Stomach (tissue), 4 donors: ENCODE measurements around the gene SLC35F3.

Experiments
- EP300 ChIP-seq: sonication (generic); formaldehyde crosslinking; IDR thresholded peaks from one replicate; pipeline ENCODE4 v1.6.1; 2017; ENCODE audit warnings: antibody characterized with exemption
- POLR2A ChIP-seq, 4 donors: fragments of 450-650 bp; IDR thresholded peaks; one replicate each; pipeline ENCODE4 v1.6.1; 2016; ENCODE audit warnings: antibody characterized with exemption in 4 of 4, control low read depth in 2 of 4, mild to moderate bottlenecking in 1 of 4, moderate library complexity in 1 of 4
- POLR2AphosphoS5 ChIP-seq, 3 donors: sonication (generic); formaldehyde crosslinking; IDR thresholded peaks; one replicate each; pipeline ENCODE4 v1.6.1; 2016; ENCODE audit warnings: antibody characterized with exemption in 3 of 3
- TF ChIP-seq, protein P1 (sequence below), 7 experiments: fragments of 450-650 bp in 4 of 7; fragments of 200-600 bp in 3 of 7; sonication (generic) in 3 of 7; IDR thresholded peaks; one replicate each; pipeline ENCODE4 v1.5.1; 2016 to 2019; ENCODE audit warnings: antibody characterized with exemption in 7 of 7, control low read depth in 2 of 7, mild to moderate bottlenecking in 1 of 7

GRCh38 chr1:233865216-233865615 lies 39.3 kb upstream of the SLC35F3 start:
- TF ChIP-seq, protein P1, sequence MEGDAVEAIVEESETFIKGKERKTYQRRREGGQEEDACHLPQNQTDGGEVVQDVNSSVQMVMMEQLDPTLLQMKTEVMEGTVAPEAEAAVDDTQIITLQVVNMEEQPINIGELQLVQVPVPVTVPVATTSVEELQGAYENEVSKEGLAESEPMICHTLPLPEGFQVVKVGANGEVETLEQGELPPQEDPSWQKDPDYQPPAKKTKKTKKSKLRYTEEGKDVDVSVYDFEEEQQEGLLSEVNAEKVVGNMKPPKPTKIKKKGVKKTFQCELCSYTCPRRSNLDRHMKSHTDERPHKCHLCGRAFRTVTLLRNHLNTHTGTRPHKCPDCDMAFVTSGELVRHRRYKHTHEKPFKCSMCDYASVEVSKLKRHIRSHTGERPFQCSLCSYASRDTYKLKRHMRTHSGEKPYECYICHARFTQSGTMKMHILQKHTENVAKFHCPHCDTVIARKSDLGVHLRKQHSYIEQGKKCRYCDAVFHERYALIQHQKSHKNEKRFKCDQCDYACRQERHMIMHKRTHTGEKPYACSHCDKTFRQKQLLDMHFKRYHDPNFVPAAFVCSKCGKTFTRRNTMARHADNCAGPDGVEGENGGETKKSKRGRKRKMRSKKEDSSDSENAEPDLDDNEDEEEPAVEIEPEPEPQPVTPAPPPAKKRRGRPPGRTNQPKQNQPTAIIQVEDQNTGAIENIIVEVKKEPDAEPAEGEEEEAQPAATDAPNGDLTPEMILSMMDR (IDR thresholded peaks at IDR 0.05): no peak
- TF ChIP-seq EP300 (no peak), POLR2AphosphoS5 (IDR thresholded peaks at IDR 0.05) (no peak), POLR2A (IDR thresholded peaks at IDR 0.05) (no peak)
